ENCODE data around the gene CEP170.
"Not testable (repeated sequence)": the region's sequence is repeated elsewhere in the genome, so short reads cannot be mapped to it uniquely, and the experiment has no call there.

CEP170 gene

DNA sequence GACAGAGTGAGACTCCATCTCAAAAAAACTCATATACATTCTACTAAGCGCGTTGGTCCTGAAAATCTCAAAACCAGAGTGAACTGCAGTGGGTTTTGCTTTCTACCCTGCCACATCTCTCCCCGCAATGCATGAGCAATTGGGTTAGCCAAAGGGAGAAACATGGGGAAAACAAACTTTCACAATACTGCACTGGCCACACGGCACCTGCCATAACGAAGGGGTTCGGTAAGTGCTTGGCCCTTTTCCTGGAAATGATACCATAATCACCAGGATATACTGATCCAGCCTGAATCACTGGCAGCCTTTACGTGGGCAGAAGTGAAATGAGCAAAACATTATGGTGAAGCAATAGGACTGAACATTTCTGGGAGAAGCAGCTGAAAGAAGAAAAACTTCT is 138.9 kb downstream of the CEP170 start:
- not testable (repeated sequence) for H4K20me1 ChIP-seq; H3K27ac ChIP-seq; H3K27me3 ChIP-seq; H3K36me3 ChIP-seq; H3K4me2 ChIP-seq; H3K9me3 ChIP-seq (replicated peaks in 1 of 11); H3K4me3 ChIP-seq; H3K9ac ChIP-seq
- H3K4me1 ChIP-seq = peaks cover 11 to 23% (median 13%) of the 10 kb centered on the region in 10 experiments

DNA sequence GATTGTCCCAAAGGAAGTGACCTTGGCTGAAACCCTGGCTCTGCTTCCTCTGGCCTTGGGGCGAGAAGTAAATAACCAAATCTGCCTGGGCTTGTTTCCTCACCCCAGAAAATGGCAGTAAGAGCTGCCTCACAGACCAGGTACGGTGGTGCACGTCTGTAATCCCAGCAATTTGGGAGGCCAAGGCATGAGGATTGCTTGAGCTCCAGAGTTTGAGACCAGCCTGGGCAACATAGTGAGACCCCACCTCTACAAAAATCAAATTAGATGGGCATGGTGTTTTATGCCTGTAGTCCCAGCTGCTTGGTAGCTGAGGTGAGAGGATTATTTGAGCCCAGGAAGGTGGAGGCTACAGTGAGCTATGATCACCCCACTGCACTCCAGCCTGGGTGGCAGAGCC is 140.3 kb downstream of the CEP170 start:
- H3K4me1 ChIP-seq = peaks cover 11 to 23% (median 13%) of the 10 kb centered on the region in 10 experiments
- H3K27ac ChIP-seq = not testable (repeated sequence)

GRCh38 chr1:243114059-243114713 is 140.9 kb downstream of the CEP170 start:
- not testable (repeated sequence) for H4K20me1 ChIP-seq; H3K36me3 ChIP-seq; H3K27ac ChIP-seq; H3K9me3 ChIP-seq (replicated peaks in 1 of 11); H3K9ac ChIP-seq; H3K4me3 ChIP-seq; H3K27me3 ChIP-seq
- Histone ChIP-seq H3K4me2 (peak overlapping the region; percentile 49 to 70 (median 59)), H3K4me1 (peaks cover 11 to 23% (median 13%) of the 10 kb centered on the region in 10 experiments)

More for the DNA sequence above, 140.3 kb downstream of the CEP170 start:
- H3K9me3 ChIP-seq (replicated peaks in 1 of 11); H3K27me3 ChIP-seq; H3K36me3 ChIP-seq; H3K9ac ChIP-seq; H4K20me1 ChIP-seq; H3K4me3 ChIP-seq: not testable (repeated sequence)
- peak overlapping the region; percentile 49 to 70 (median 59) for H3K4me2 ChIP-seq

GRCh38 chr1:243107171-243107570 is 147.9 kb downstream of the CEP170 start:
- not testable (repeated sequence) for H3K27me3 ChIP-seq; H3K9me3 ChIP-seq (replicated peaks in 1 of 11); H3K27ac ChIP-seq; H4K20me1 ChIP-seq; H3K9ac ChIP-seq; H3K4me1 ChIP-seq; H3K36me3 ChIP-seq; H3K4me3 ChIP-seq; H3K4me2 ChIP-seq

DNA sequence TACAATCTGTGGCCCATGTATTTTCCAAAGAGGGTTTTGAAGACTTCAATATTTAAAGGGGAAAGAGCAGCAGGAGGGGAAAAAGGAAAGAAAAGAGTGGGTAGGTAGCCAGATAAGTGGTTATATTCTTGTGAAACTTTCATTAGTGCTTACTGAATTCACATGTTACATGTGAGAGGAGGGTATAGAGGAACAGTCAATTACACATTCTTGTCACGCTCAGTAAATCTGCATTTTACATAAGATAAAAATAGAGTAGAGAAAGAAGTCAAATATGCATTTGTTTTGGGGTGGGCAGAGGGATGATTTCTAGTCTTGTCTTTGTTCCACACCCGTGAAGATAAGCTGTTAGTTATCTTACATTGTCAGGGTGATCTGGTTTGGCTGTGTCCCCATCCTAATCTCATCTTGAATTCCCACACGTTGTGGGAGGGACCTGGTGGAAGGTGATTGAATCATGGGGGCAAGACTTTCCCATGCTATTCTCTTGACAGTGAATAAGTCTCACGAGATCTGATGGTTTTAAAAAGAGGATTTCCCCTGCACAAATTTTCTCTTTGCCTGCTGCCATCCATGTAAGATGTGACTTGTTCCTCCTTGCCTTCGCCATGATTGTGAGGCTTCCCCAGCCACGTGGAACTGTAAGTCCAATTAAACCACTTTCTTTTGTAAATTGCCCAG is 149.3 kb downstream of the CEP170 start:
- not testable (repeated sequence) for H3K4me1 ChIP-seq, H3K36me3 ChIP-seq, H3K4me2 ChIP-seq, H3K4me3 ChIP-seq, H3K9ac ChIP-seq, H3K27ac ChIP-seq, H4K20me1 ChIP-seq, H3K27me3 ChIP-seq
- H3K9me3 ChIP-seq (replicated peaks in 1 of 11) = peaks cover 4 to 11% (median 5%) of the 10 kb centered on the region in 11 experiments; a peak in 16 of 22 replicates

- not testable (repeated sequence) for H3K9ac ChIP-seq, H4K20me1 ChIP-seq, H3K36me3 ChIP-seq, H3K4me2 ChIP-seq, H3K4me1 ChIP-seq, H3K27me3 ChIP-seq, H3K4me3 ChIP-seq, H3K27ac ChIP-seq
- H3K9me3 ChIP-seq (replicated peaks in 1 of 11) = peaks cover 4 to 11% (median 5%) of the 10 kb centered on the region in 11 experiments; a peak in 16 of 22 replicates
Measured at GRCh38 chr1:243105104-243105503, 150.0 kb downstream of the CEP170 start.

DNA sequence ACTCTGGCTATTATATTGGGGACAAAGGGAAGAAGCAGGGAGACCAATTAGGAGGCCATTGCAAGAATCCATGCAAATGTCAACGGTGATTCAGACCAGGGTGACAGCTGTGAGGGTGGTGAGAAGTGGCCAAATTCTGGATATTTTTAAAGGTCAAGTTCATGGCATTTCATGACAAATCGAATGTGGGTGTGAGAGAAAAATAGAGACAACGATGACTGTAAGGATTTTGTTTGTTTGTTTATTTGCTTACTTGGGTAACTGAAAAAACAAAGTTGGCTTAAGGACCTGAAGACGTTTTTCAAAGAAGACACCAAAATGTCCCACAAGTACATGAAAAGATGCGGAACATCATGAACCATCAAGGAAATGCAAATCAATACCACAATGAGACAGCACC is 150.6 kb downstream of the CEP170 start:
- not testable (repeated sequence) for H3K4me2 ChIP-seq, H3K27me3 ChIP-seq, H4K20me1 ChIP-seq, H3K27ac ChIP-seq, H3K4me3 ChIP-seq, H3K4me1 ChIP-seq, H3K9ac ChIP-seq, H3K36me3 ChIP-seq
- peaks cover 4 to 11% (median 5%) of the 10 kb centered on the region in 11 experiments; a peak in 16 of 22 replicates for H3K9me3 ChIP-seq (replicated peaks in 1 of 11)

DNA sequence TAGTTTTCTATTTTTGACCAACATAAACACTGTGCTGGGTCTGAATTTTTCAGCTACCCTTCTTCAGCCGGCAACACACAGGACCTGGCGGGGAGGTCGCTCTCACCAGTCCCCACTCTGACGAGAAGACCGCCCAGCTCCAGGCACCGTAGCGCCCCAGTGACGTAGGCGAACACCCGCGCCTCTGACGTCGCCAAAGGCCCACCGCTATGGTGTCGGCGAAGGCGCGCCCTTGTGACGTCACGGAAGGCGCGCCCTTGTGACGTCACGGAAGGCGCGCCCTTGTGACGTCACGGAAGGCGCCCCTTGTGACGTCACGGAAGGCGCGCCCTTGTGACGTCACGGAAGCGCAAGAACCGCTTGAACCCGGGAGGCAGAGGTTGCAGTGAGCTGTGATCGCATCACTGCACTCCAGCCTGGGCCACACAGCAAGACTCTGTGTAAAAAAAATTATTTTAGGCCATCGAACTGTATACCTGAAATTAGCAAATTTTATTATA is 153.5 kb downstream of the CEP170 start:
- H3K4me3 ChIP-seq, H3K9ac ChIP-seq, H3K4me1 ChIP-seq, H3K4me2 ChIP-seq, H3K27me3 ChIP-seq, H4K20me1 ChIP-seq, H3K36me3 ChIP-seq, H3K27ac ChIP-seq: not testable (repeated sequence)
- peaks cover 4 to 11% (median 5%) of the 10 kb centered on the region in 11 experiments; a peak in 16 of 22 replicates for H3K9me3 ChIP-seq (replicated peaks in 1 of 11)

- not testable (repeated sequence) for H3K9ac ChIP-seq; H3K27ac ChIP-seq; H4K20me1 ChIP-seq; H3K27me3 ChIP-seq; H3K4me1 ChIP-seq; H3K4me3 ChIP-seq; H3K9me3 ChIP-seq (replicated peaks in 1 of 11); H3K36me3 ChIP-seq; H3K4me2 ChIP-seq
Measured at GRCh38 chr1:243087368-243087767, 167.7 kb downstream of the CEP170 start.
